GM19238 (cell line): ENCODE results near the gene FAF2.
A peak's percentile ranks its signal among the peaks of the same experiment; 100 is the strongest.

Experiments
- DNase-seq: peaks from one replicate; pipeline ENCODE4 v3.0.0; 2011; ENCODE audit warnings: low spot score; ENCODE audit not compliant: insufficient read length

FAF2 gene

GRCh38 chr5:176530393-176530982, 82.3 kb downstream of the FAF2 start:
- DNase-seq = no peak

DNA sequence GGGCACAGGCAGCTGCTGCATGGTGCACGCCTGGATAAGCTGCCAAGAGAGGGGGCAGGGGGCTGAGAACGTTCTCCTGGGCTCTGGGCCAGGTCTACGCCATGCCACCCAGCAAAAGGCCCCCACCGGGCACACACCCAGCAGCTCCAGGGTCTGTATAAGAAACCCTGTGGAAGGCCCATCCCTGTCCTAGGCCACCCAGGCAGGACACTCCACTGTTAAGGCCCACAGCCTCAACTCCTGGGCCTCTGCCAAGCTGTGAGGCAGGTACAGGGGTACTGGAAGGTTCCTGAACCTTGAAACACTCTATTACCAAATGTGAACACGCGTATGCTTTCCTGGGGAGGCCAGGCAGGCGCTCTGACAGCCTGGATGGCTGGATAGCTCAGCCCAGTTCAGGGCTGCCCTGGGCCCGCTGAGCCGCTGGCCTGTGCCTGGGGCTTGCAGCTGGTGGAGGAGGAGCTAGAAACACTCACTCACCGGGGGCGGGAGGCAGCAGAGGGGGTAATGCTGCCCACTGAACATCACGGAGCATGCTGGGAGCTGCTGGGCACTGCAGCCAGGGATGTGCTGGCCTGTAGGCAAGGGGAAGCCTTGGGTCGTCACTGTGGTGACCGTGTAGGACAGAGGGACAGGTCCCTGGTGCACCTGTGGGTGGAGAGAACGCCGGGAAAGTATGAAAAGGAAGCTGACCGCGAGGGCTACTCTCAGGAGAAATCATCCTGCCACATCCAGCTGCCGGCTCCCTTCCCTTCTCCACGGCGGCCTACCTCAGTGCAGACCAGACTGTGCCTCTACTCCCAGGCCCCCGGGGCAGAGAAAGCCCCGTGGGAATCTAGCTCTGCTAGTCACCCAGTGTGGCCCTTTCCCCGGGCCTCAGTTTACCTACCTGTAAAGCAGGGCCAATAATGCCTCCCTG, 83.1 kb downstream of the FAF2 start:
- DNase-seq = no peak

DNA sequence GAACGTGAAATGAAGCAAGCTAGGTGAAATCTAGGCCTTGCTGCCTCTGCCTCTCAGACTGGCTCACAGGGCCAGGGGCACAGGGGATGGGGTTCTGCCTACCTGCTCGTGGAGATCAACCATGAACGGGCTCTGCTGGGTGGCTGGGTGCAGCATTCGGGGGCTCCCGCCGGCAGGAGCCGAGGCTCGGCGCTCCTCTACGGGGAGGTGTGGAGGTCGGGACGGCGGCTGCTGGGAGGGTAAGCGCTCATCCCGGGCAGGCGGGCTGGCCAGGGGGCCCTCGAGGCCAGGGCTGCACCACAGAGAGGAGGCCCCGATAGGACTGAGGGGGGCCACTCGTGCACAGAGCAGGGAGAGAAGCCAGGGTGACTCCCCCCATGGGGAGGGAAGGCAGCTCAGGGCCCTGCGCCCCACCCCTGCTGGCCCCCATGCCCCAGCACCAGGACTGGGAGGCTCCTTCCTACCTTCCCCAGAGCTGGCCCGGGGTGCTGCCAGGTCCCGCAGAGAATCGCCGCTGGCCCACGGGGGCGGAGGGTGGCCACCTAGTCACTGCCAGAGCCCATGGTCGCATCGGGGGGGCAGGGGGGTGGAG, 83.8 kb downstream of the FAF2 start:
- DNase-seq = no peak

- DNase-seq = no peak
These were observed 84.6 kb downstream of the FAF2 start for GRCh38 chr5:176532795-176533194.

- DNase-seq = no peak
These were observed 85.2 kb downstream of the FAF2 start for GRCh38 chr5:176533390-176533789.

GRCh38 chr5:176533894-176534611, 85.9 kb downstream of the FAF2 start:
- DNase-seq = no peak

DNA sequence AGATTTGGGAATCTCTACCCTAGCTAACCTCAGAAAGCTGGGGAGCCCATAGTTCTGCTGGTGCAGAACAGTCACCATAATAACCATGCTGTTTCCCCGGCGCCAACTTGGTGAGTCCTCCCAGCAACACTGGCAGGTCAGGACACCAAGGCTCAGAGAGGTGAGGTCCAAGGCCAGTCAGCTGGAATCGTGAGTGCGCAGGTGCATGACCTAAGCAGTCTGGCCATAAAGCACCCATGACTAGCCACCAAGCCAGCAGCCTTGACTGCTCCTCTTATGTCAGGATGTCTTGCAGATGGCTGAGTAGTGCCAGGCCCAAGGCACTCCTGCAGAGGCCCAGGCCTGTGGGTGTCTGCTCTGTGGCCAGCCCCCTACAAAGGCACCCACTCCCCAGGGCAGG, 86.5 kb downstream of the FAF2 start:
- no peak for DNase-seq

DNA sequence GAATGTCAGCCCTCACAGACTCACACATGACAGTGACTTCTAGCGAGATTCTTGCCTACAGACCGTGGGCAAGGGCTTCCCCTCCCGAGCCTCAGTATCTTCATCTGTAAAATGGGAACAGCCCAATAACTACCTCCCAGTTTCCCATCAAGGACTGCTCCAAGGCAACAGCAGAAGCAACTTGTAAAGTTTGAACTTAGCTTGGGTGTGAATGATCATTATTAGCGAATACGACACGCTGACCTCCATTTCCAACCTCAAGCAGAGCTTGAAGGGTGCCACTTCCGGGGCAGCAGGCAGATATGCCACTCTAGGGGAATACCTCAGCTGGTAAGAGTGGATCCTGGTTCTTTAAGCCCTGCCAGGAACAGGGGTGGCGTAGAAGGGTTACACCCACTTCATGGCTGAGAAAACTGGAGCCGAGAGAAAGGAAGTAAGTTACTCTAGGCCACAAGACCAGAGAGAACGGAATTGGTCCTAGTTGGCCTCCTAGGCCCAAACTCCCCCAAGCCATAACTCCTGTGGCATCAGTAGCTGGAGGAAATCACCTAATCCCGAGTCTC, 87.0 kb downstream of the FAF2 start:
- peak; percentile 33 for DNase-seq

DNA sequence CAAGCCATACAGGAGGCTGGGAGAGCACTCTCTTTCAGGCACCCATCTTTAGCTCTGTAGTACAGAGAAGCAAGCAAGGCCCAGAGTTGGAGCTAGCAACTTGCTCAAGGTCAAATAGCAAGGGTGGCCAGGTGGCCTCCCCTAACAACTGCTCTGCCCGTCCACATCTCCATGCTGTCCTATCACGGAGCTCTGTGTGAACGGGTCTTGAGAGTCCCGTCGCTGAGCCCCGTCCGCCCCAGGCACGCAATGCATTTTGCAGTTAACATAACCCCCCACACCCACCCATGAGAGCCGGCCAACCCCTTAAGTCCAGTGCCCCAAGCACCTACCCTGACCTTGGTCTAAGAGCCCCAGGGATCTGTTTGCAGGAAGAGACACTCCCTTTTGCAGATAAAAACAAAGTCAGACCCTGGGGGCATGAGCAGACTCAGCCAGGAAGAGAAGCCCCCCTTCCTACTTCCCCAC, 87.5 kb downstream of the FAF2 start:
- DNase-seq = no peak

DNA sequence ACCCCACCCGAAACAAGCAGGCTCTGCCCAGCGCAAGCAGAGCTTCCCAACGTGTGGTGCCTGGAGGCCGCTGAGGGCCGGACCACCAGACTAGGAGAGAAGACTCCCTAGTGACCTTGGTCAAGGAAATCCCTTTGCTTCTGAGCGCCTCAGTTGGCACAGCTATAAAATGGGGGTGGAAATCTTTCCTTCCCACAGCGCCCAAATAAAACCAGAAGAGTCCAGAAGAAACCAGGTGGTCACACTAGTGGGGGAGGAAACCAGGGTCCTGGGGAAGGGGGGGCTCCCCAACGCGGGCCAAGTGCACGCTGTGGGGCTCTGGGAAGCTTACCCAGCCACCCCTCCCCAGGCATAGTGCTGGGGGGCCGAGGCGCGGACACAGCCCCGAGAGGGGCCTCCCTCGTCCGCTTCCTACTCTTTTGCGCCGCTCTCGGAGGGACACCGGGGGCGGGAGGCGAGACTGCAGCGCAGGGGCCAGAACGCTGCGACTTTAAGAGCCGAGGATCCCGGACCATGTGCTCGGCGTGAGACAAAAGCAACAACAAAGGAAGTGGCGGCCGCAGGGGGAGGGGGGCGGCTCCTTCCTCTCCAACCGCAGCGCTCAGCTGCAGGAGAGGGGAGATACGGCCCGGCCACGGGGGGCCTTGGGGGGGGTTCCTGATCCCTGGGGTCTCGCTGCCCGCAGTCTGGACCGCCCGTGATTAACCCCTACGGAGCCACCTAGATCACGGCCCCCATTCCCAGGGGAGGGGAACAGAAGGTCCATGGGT, 88.1 kb downstream of the FAF2 start:
- peak; percentile 82 for DNase-seq

- peak; percentile 86 for DNase-seq
These were observed 88.8 kb downstream of the FAF2 start, which contains the start of gene RNF44 for GRCh38 chr5:176536902-176537553. Gene RNF44, minus strand, starts transcription at chr5:176537402. Its CDS starts 4,930 bp downstream, at chr5:176532472.

- peak; percentile 86 for DNase-seq
These were observed 89.5 kb downstream of the FAF2 start for GRCh38 chr5:176537554-176538229.

- no peak for DNase-seq
These were observed 90.2 kb downstream of the FAF2 start for GRCh38 chr5:176538230-176538988.

GRCh38 chr5:176538989-176539384, 90.8 kb downstream of the FAF2 start:
- DNase-seq = no peak

- no peak for DNase-seq
These were observed 92.3 kb downstream of the FAF2 start for GRCh38 chr5:176540476-176540899.

DNA sequence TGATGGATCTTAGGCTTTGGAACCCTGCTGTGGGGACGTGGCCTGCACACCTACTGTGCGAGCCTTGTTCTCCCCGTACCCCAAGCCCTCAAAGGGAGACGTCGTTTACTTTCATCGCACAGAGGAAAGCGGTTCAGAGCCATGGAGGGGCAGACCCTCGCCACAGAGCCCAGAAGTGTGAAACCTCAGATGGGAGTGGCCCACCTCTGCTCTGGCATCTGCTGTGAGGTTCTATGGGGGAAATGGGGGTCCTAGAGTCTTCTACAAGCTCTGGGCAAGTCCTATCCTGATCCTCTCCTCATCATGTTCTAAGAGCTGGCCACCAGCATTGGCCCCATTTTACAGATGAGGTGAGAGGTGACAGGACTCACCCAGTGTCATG, 92.8 kb downstream of the FAF2 start:
- DNase-seq = no peak

DNA sequence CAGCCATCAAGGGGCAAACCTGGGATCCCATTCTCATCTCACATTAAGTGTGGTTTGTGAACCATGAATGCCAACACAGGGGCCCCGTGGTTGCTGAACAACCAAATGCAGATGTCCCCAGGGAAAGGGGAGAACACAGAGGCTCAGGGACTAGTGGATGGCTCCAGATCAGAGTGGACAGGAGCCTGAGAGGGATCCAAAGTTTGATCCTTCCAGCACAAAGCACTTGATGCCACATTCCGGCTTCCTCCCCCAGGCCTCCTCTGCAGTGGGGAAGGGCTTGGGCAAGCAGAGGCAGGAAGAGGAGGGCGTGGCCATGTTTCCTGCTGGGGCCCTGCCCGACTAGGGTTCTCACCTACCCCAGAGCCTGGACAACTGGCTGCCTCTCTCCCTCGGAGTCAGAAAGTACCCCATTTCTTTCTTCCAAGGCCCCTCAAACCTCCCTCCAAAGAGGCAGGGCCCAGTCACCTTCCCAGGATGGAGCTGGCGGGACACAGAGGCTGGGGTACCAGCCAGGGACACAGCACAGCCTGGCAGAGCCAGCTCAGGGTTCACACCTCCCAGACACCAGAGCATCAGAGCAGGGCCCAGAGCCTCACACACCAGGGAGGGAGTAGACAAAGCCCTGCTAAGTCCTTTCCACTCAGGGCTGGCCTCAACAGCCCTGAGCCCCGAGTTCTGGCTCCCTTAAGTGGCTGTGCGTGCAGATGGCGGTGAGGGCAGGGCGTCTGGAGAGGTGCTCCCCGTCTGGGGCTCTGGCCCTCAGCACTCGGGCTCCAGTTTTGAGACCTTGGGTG, 93.4 kb downstream of the FAF2 start:
- DNase-seq = no peak

GRCh38 chr5:176542135-176542595, 94.0 kb downstream of the FAF2 start:
- DNase-seq = no peak
